ENCODE results near the gene TMEM259. TPM values are rescaled to one million over a fixed set of nuclear protein-coding genes. Genes with fewer than 3 reads are reported as not detected.

TMEM259 gene
- total and polyA plus RNA-seq, 2 of the 8 experiments (the other 6 are each of a cell fraction or from before 2014, with no cell fraction given), result 140 to 243 TPM

- Histone ChIP-seq H3K4me2 (ENCODE audit: insufficient read depth in 1 of 2, low read depth in 2 of 2, low read length in 2 of 2) (peak overlapping the region; percentile 86 to 90), H2AK5ac (ENCODE audit: low read depth, low read length) (no peak overlapping the region), H3K4ac (replicated peaks; ENCODE audit: insufficient read length, low read depth, low read length) (no peak overlapping the region), H3K79me1 (ENCODE audit: low read depth, low read length) (no peaks in the 10 kb centered on the region), H3K4me1 (replicated peaks in 1 of 4; ENCODE audit: control insufficient read depth in 3 of 4, insufficient read depth in 4 of 4, low read length in 3 of 4) (peaks cover 0 to 10% (median 9%) of the 10 kb centered on the region in 4 experiments; a peak in 6 of 7 replicates), H4K8ac (ENCODE audit: extremely low read depth, insufficient read depth, low read length) (no peak overlapping the region), H4K5ac (ENCODE audit: insufficient read length, low read depth, low read length) (no peak overlapping the region), H3K56ac (replicated peaks; ENCODE audit: insufficient read length, low read depth, low read length) (no peak overlapping the region), H2BK120ac (replicated peaks; ENCODE audit: low read depth, low read length) (no peak overlapping the region), H3K23me2 (ENCODE audit: low read depth, low read length) (peaks cover 10% of the 10 kb centered on the region), H2BK12ac (ENCODE audit: low read depth, low read length) (no peak overlapping the region), H3K9ac (replicated peaks in 1 of 4; ENCODE audit: extremely low read depth in 1 of 4, low read depth in 3 of 4, low read length in 3 of 4) (peak overlapping the region in 3 of 4 experiments; percentile 24 to 48 (median 31); a peak in 4 of 7 replicates), H3K14ac (ENCODE audit: insufficient read length) (no peak overlapping the region), H3K4me3 (ENCODE audit: extremely low read depth in 1 of 4, insufficient read depth in 2 of 4, low read depth in 3 of 4, low read length in 4 of 4) (peak overlapping the region; percentile 53 to 76 (median 64)), H3K36me3 (ENCODE audit: control insufficient read depth in 2 of 4, insufficient read depth in 4 of 4, low read length in 3 of 4) (peaks cover 8 to 23% (median 15%) of the 10 kb centered on the region in 4 experiments), H3K23ac (ENCODE audit: insufficient read length) (no peak overlapping the region), H4K20me1 (replicated peaks in 1 of 2; ENCODE audit: control insufficient read depth in 1 of 2, insufficient read depth in 2 of 2, low read length in 2 of 2) (peaks cover 0 to 9% of the 10 kb centered on the region in 2 experiments), H3K18ac (ENCODE audit: extremely low read depth, low read length) (no peak overlapping the region), H3K79me2 (ENCODE audit: control insufficient read depth in 1 of 2, insufficient read depth in 2 of 2, low read length in 2 of 2) (no peaks in the 10 kb centered on the region), H2BK15ac (ENCODE audit: low read length) (no peak overlapping the region), H3K9me3 (ENCODE audit: insufficient read depth in 2 of 2, low read depth in 1 of 2, low read length in 1 of 2) (no peaks in the 10 kb centered on the region), H2BK20ac (ENCODE audit: low read length) (no peak overlapping the region), H2AFZ (ENCODE audit: low read length) (no peak overlapping the region), H3K27me3 (replicated peaks in 1 of 4; ENCODE audit: control insufficient read depth in 3 of 4, extremely low read depth in 1 of 4, insufficient read depth in 3 of 4, low read length in 3 of 4) (no peaks in the 10 kb centered on the region), H2BK5ac (ENCODE audit: low read depth, low read length) (0 out of 2 replicates have a peak overlapping the region, but pooled peaks have one; percentile 26), H4K91ac (replicated peaks; ENCODE audit: insufficient read length, low read length) (no peak overlapping the region), H3K27ac (ENCODE audit: low read depth, low read length) (no peak overlapping the region)
- FAIRE-seq (peak; percentile 86), DNase-seq (ENCODE audit: low read depth in 1 of 2, low spot score in 2 of 2) (peak; percentile 91 to 95)
- WGBS, 2 experiments (ENCODE audit: extremely low coverage in 1 of 2, insufficient coverage in 1 of 2, insufficient read length in 1 of 2, insufficient replicate concordance in 2 of 2, low coverage in 1 of 2, low lambda C conversion rate in 2 of 2, missing lambda C conversion rate in 1 of 2), result 9% methylated on average over 27 of the region's 27 CpGs; no CpG with 5 or more reads in 1 of the 2 experiments
- ChIA-PET POLR2A (ENCODE audit: partially characterized antibody) (interaction anchor here (0.8 to 16.4 kb wide), 18 partner anchors 10 to 228 kb away, joined by 3 to 509 read pairs (median 6); partner anchors contain the start of genes ARHGAP45, CIRBP, CNN2 and GPX4), CTCF (ENCODE audit: partially characterized antibody) (interaction anchor here (0.6 to 4.8 kb wide), 9 partner anchors 11 to 117 kb away, joined by 3 to 27 read pairs (median 4); partner anchors contain the start of gene ARHGAP45)
- TF ChIP-seq POLR2A (IDR thresholded peaks at IDR 0.05; ENCODE audit: control extremely low read depth in 1 of 2, low read depth in 2 of 2, low read length in 2 of 2) (peak in 1 of 2 experiments; percentile 35; a peak in 1 of 3 replicates), SP4 (IDR thresholded peaks at IDR 0.05; ENCODE audit: low read length) (0 out of 2 replicates have a peak, but pooled peaks have one; percentile 32), SIN3A (conservative IDR thresholded peaks at IDR 0.05 in 1 of 2, IDR thresholded peaks at IDR 0.05 in 1 of 2; ENCODE audit: low read depth in 1 of 2, low read length in 2 of 2) (peak; percentile 67 to 78; a peak in 1 of 4 replicates), RXRA (IDR thresholded peaks at IDR 0.05; ENCODE audit: insufficient read depth, low read depth, low read length) (no peak), ASH2L (IDR thresholded peaks at IDR 0.05; ENCODE audit: low read length) (no peak), KDM1A (IDR thresholded peaks at IDR 0.05; ENCODE audit: borderline replicate concordance, low read length) (peak; percentile 79), SAP30 (IDR thresholded peaks at IDR 0.05; ENCODE audit: insufficient read depth, insufficient replicate concordance, low read length) (peak; percentile 69), YY1 (IDR thresholded peaks at IDR 0.05; ENCODE audit: low read depth, low read length) (no peak), HDAC6 (IDR thresholded peaks at IDR 0.05; ENCODE audit: low read depth, low read length) (no peak), SP1 (IDR thresholded peaks at IDR 0.05; ENCODE audit: low read depth, low read length) (peak; percentile 100), CREB1 (IDR thresholded peaks at IDR 0.05) (peak; percentile 65), SP2 (IDR thresholded peaks at IDR 0.05; ENCODE audit: low read length) (peak; percentile 87), CHD2 (IDR thresholded peaks at IDR 0.05; ENCODE audit: low read length) (peak; percentile 93)
Measured at GRCh38 chr19:1040476-1041271, 19.8 kb upstream of the TMEM259 start.

All from H1 (cell line).